ENCODE results near the gene HMBS. TPM values are rescaled to one million over a fixed set of nuclear protein-coding genes. Genes with fewer than 3 reads are reported as not detected.

The HMBS gene
- total RNA-seq, result 10 to 100 TPM in 2 of 4 donors, 1 to 10 TPM in 2; 6.2 to 27.5 (median 10.0) TPM

- no peak for TF ChIP-seq CTCF (IDR thresholded peaks at IDR 0.05; ENCODE audit: low read depth)
Observed at GRCh38 chr11:119084663-119085436, at the start of gene HMBS. TSS of gene HMBS (plus strand) at chr11:119084881. CDS start at chr11:119085034, 153 bp downstream.

GRCh38 chr11:119038884-119039283, 45.8 kb upstream of the HMBS start:
- no peak for TF ChIP-seq CTCF (IDR thresholded peaks at IDR 0.05; ENCODE audit: low read depth)

- no peak for TF ChIP-seq CTCF (IDR thresholded peaks at IDR 0.05; ENCODE audit: low read depth)
Observed at GRCh38 chr11:119041821-119042514, 42.7 kb upstream of the HMBS start.

GRCh38 chr11:119042927-119043326, 41.8 kb upstream of the HMBS start:
- no peak for TF ChIP-seq CTCF (IDR thresholded peaks at IDR 0.05; ENCODE audit: low read depth)

- TF ChIP-seq CTCF (IDR thresholded peaks at IDR 0.05; ENCODE audit: low read depth), result no peak
Observed at GRCh38 chr11:119044708-119045107, 40.0 kb upstream of the HMBS start.

- TF ChIP-seq CTCF (IDR thresholded peaks at IDR 0.05; ENCODE audit: low read depth), result no peak
Observed at GRCh38 chr11:119046489-119046888, 38.2 kb upstream of the HMBS start.

GRCh38 chr11:119047205-119047604, 37.5 kb upstream of the HMBS start:
- no peak for TF ChIP-seq CTCF (IDR thresholded peaks at IDR 0.05; ENCODE audit: low read depth)

All from subcutaneous adipose tissue (tissue), 4 donors.